PFSK-1 (cell line): Measurements from ENCODE around the gene C9orf72.

Experiments
- FOXP2 ChIP-seq: optimal IDR thresholded peaks from 2 replicates; pipeline ENCODE3; 2011; ENCODE audit warnings: borderline replicate concordance, control low read depth, inconsistent platforms; ENCODE audit not compliant: insufficient read depth; ENCODE audit errors: extremely low read length, extremely low read depth
- POLR2AphosphoS5 ChIP-seq: IDR thresholded peaks from 2 replicates; pipeline ENCODE4 v1.6.1; 2012; ENCODE audit warnings: low read depth, mild to moderate bottlenecking, control low read depth, low read length, moderate library complexity
- REST ChIP-seq, 2 experiments: IDR thresholded peaks; 2 replicates each; pipeline versions ENCODE4 v1.6.1 to v1.8.0; 2011 to 2012; ENCODE audit warnings: low read depth in 2 of 2, low read length in 2 of 2, control low read depth in 1 of 2, inconsistent platforms in 1 of 2, mild to moderate bottlenecking in 1 of 2, moderate library complexity in 1 of 2; ENCODE audit not compliant: insufficient read depth in 1 of 2
- SIN3A ChIP-seq: IDR thresholded peaks from 2 replicates; pipeline ENCODE4 v1.6.1; 2012; ENCODE audit warnings: mild to moderate bottlenecking, low read length, moderate library complexity, borderline replicate concordance; ENCODE audit not compliant: insufficient read depth
- TAF1 ChIP-seq: IDR thresholded peaks from 2 replicates; pipeline ENCODE4 v1.6.1; 2012; ENCODE audit warnings: low read length, control low read depth, borderline replicate concordance; ENCODE audit not compliant: insufficient read depth

- no peak for TF ChIP-seq POLR2AphosphoS5
- TF ChIP-seq TAF1, result no peak
- no peak for TF ChIP-seq FOXP2
- no peak for TF ChIP-seq REST (IDR thresholded peaks at IDR 0.05; ENCODE audit: insufficient read depth in 1 of 2, low read depth in 2 of 2, low read length in 2 of 2)
- TF ChIP-seq SIN3A, result no peak
These were observed 30.8 kb downstream of the C9orf72 start for GRCh38 chr9:27542508-27542907.
